MM.1S (cell line): ENCODE data around the gene GM2A.
"Not testable (repeated sequence)": the region's sequence is repeated elsewhere in the genome, so short reads cannot be mapped to it uniquely, and the experiment has no call there.

Experiments
- DNase-seq: peaks from one replicate; pipeline ENCODE4 v3.0.0-alpha.2; 2015
- H2AFZ ChIP-seq: fragments of 300-600 bp; sonication (generic); 2 replicates; pipeline ENCODE4 v1.6.0; 2016; ENCODE audit warnings: antibody characterized with exemption, low read length
- H3F3A ChIP-seq: fragments of 300-600 bp; sonication (generic); 2 replicates; pipeline ENCODE4 v1.6.1; 2016; ENCODE audit warnings: mild to moderate bottlenecking, antibody characterized with exemption, low read length, moderate library complexity, mixed read lengths; ENCODE audit not compliant: insufficient read depth
- H3K27ac ChIP-seq: fragments of 300-600 bp; sonication (generic); 2 replicates; pipeline ENCODE4 v1.5.1; 2016; ENCODE audit warnings: mild to moderate bottlenecking, low read length
- H3K27me3 ChIP-seq: fragments of 300-600 bp; sonication (generic); replicated peaks from 2 replicates; pipeline ENCODE4 v1.6.0; 2016; ENCODE audit warnings: low read length; ENCODE audit not compliant: insufficient read depth
- H3K36me3 ChIP-seq: fragments of 300-600 bp; sonication (generic); replicated peaks from 2 replicates; pipeline ENCODE4 v1.6.1; 2016; ENCODE audit warnings: mild to moderate bottlenecking, low read length, mixed read lengths; ENCODE audit not compliant: insufficient read depth
- H3K4me1 ChIP-seq: fragments of 300-600 bp; sonication (generic); 2 replicates; pipeline ENCODE4 v1.6.1; 2016; ENCODE audit warnings: low read length, mixed read lengths
- H3K4me2 ChIP-seq: fragments of 300-600 bp; sonication (generic); 2 replicates; pipeline ENCODE4 v1.6.0; 2016; ENCODE audit warnings: low read depth, low read length
- H3K4me3 ChIP-seq: fragments of 300-600 bp; sonication (generic); 2 replicates; pipeline ENCODE4 v1.5.1; 2016; ENCODE audit warnings: low read length, mixed read lengths
- H3K79me2 ChIP-seq: fragments of 300-600 bp; sonication (generic); 2 replicates; pipeline ENCODE4 v1.6.1; 2016; ENCODE audit warnings: mixed run types, low read length, mixed read lengths
- H3K9ac ChIP-seq: fragments of 300-600 bp; sonication (generic); 2 replicates; pipeline ENCODE4 v1.6.1; 2016; ENCODE audit warnings: low read length, mixed read lengths
- H3K9me2 ChIP-seq: fragments of 300-600 bp; sonication (generic); replicated peaks from 2 replicates; pipeline ENCODE4 v1.6.1; 2016; ENCODE audit warnings: mild to moderate bottlenecking, low read length, mixed read lengths; ENCODE audit not compliant: insufficient read depth
- H3K9me3 ChIP-seq: fragments of 300-600 bp; sonication (generic); replicated peaks from 2 replicates; pipeline ENCODE4 v1.6.1; 2016; ENCODE audit warnings: mild to moderate bottlenecking, low read length, mixed read lengths; ENCODE audit not compliant: insufficient read depth
- H4K20me1 ChIP-seq: fragments of 300-600 bp; sonication (generic); 2 replicates; pipeline ENCODE4 v1.6.1; 2016; ENCODE audit warnings: mild to moderate bottlenecking, low read length, moderate library complexity, mixed read lengths; ENCODE audit not compliant: insufficient read depth
- EZH2 ChIP-seq: fragments of 300-600 bp; sonication (generic); optimal IDR thresholded peaks from 2 replicates; pipeline ENCODE3; 2017; ENCODE audit warnings: low read depth, mild to moderate bottlenecking, antibody characterized with exemption, low read length, mixed read lengths
- EZH2phosphoT487 ChIP-seq: fragments of 300-600 bp; sonication (generic); IDR thresholded peaks from 2 replicates; pipeline ENCODE4 v1.6.1; 2018; ENCODE audit warnings: antibody characterized with exemption, low read length
- TF ChIP-seq, protein P1 (sequence below): fragments of 300-600 bp; sonication (generic); IDR thresholded peaks from 2 replicates; pipeline ENCODE4 v1.5.1; 2016; ENCODE audit warnings: antibody characterized with exemption, low read length, mixed read lengths

Gene GM2A

DNA sequence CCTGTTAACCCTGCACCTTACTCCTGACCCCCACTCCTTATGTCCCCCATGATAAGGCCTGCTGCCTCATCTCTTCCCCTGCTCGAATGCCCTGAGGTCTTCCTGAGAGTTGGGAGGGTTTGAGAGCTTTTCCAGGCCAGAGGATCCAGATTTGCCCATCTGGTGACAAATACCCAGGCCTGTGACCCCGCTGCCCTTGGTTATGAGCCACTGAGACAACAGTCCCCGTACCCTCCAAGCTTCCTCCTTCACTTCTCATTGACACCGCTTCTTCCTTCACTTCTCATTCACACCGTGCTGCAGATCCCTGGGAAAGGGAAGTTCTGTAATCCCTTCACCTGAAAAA lies 593 bp downstream of the GM2A start:
- Histone ChIP-seq H3K9ac (peak overlapping the region; percentile 65; the same call in 1 of the 2 replicates), H3F3A (peaks cover 29% of the 10 kb centered on the region), H2AFZ (peak overlapping the region; percentile 82), H3K79me2 (peaks cover 54% of the 10 kb centered on the region), H3K4me3 (peak overlapping the region; percentile 91), H3K9me2 (no peaks in the 10 kb centered on the region), H3K9me3 (no peaks in the 10 kb centered on the region), H3K36me3 (no peaks in the 10 kb centered on the region), H3K4me1 (peaks cover 36% of the 10 kb centered on the region), H3K27ac (peak overlapping the region; percentile 37; the same call in 1 of the 2 replicates), H3K4me2 (peak overlapping the region; percentile 92), H4K20me1 (no peaks in the 10 kb centered on the region), H3K27me3 (no peaks in the 10 kb centered on the region)
- no peak for DNase-seq
- TF ChIP-seq, protein P1, sequence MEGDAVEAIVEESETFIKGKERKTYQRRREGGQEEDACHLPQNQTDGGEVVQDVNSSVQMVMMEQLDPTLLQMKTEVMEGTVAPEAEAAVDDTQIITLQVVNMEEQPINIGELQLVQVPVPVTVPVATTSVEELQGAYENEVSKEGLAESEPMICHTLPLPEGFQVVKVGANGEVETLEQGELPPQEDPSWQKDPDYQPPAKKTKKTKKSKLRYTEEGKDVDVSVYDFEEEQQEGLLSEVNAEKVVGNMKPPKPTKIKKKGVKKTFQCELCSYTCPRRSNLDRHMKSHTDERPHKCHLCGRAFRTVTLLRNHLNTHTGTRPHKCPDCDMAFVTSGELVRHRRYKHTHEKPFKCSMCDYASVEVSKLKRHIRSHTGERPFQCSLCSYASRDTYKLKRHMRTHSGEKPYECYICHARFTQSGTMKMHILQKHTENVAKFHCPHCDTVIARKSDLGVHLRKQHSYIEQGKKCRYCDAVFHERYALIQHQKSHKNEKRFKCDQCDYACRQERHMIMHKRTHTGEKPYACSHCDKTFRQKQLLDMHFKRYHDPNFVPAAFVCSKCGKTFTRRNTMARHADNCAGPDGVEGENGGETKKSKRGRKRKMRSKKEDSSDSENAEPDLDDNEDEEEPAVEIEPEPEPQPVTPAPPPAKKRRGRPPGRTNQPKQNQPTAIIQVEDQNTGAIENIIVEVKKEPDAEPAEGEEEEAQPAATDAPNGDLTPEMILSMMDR, result no peak
- TF ChIP-seq EZH2phosphoT487 (no peak), EZH2 (no peak)

DNA sequence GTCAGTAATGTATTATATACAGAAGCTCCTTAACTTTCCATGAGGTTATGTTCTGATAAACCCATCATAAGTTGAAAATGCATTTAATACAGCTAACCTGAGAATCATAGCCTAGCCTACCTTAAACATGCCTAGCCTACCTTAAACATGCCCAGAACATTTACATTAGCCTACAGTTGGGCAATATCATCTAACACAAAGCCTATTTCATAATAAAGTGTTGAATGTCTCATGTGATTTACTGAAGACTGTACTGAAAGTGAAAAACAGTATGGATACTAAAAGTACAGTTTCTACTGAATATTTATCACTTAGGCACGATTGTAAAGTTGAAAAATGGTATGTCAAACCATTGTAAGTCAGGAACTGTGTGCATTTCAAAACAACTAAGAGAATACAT lies 1.6 kb downstream of the GM2A start:
- Histone ChIP-seq H3K27ac (peak overlapping the region; percentile 68; the same call in 1 of the 2 replicates), H3K79me2 (peaks cover 62% of the 10 kb centered on the region), H3K9me3 (no peaks in the 10 kb centered on the region), H3F3A (peaks cover 29% of the 10 kb centered on the region), H3K36me3 (no peaks in the 10 kb centered on the region), H3K4me2 (peak overlapping the region; percentile 92), H3K27me3 (no peaks in the 10 kb centered on the region), H3K9me2 (no peaks in the 10 kb centered on the region), H3K9ac (0 out of 2 replicates have a peak overlapping the region, but pooled peaks have one; percentile 65), H4K20me1 (no peaks in the 10 kb centered on the region), H2AFZ (no peak overlapping the region), H3K4me1 (peaks cover 36% of the 10 kb centered on the region), H3K4me3 (peak overlapping the region; percentile 91)
- DNase-seq, result peak; percentile 21
- TF ChIP-seq EZH2 (no peak), EZH2phosphoT487 (no peak)
- TF ChIP-seq, protein P1, result no peak

DNA sequence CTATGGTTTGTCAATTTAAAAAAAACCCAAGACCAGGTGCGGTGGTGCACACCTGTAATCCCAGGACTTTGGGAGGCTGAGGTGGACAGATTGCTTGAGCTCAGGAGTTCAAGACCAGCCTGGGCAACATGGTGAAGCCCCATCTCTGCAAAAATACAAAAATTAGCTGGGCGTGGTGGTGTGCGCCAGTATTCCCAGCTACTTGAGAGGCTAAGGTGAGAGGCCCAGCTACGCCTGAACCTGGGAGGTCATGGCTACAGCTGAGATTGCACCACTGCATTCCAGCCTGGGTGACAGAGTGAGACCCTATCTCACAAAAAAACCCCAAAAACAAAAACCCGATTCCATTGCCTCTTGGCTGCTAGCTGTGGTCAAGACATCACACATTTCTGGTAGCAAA lies 2.0 kb downstream of the GM2A start:
- H3K4me2 ChIP-seq, result peak overlapping the region; percentile 92
- H2AFZ ChIP-seq, H3K36me3 ChIP-seq, H4K20me1 ChIP-seq, H3K27me3 ChIP-seq, H3K9me3 ChIP-seq, H3K9ac ChIP-seq, H3K9me2 ChIP-seq, DNase-seq: not testable (repeated sequence)
- peaks cover 36% of the 10 kb centered on the region for H3K4me1 ChIP-seq
- H3K27ac ChIP-seq, result peak overlapping the region; percentile 68; the same call in 1 of the 2 replicates
- H3K4me3 ChIP-seq, result peak overlapping the region; percentile 91; the same call in 1 of the 2 replicates
- H3F3A ChIP-seq, result peaks cover 29% of the 10 kb centered on the region
- peaks cover 64% of the 10 kb centered on the region for H3K79me2 ChIP-seq

- peaks cover 36% of the 10 kb centered on the region for H3K4me1 ChIP-seq
- H3K4me3 ChIP-seq, result no peak overlapping the region
- peaks cover 64% of the 10 kb centered on the region for H3K79me2 ChIP-seq
- no peak for TF ChIP-seq EZH2phosphoT487
- TF ChIP-seq, protein P1, result no peak
- no peak for TF ChIP-seq EZH2
- H2AFZ ChIP-seq, result no peak overlapping the region
- no peaks in the 10 kb centered on the region for H3K9me2 ChIP-seq
- H3K27me3 ChIP-seq, result no peaks in the 10 kb centered on the region
- H4K20me1 ChIP-seq, result no peaks in the 10 kb centered on the region
- peak overlapping the region; percentile 19; the same call in 1 of the 2 replicates for H3K9ac ChIP-seq
- H3K27ac ChIP-seq, result peak overlapping the region; percentile 68; the same call in 1 of the 2 replicates
- H3K4me2 ChIP-seq, result peak overlapping the region; percentile 92
- peak; percentile 39 for DNase-seq
- H3F3A ChIP-seq, result peaks cover 24% of the 10 kb centered on the region
- no peaks in the 10 kb centered on the region for H3K36me3 ChIP-seq
- H3K9me3 ChIP-seq, result no peaks in the 10 kb centered on the region
Measured at GRCh38 chr5:151255621-151256286, 2.8 kb downstream of the GM2A start.
